ENCODE measurements around the gene ALPK3. TPM values are rescaled to one million over a fixed set of nuclear protein-coding genes. Genes with fewer than 3 reads are reported as not detected.

The ALPK3 gene
- total and polyA plus RNA-seq, 2 donors (not counting 3 experiments of a cell fraction or from before 2014, with no cell fraction given), result 18.4 to 36.2 TPM

- Histone ChIP-seq H4K20me1 (replicated peaks; ENCODE audit: control insufficient read depth, extremely low read depth, insufficient read depth, low read length) (no peaks in the 10 kb centered on the region), H3K9me1 (replicated peaks; ENCODE audit: control insufficient read depth, extremely low read depth, insufficient read depth, low read length) (no peaks in the 10 kb centered on the region), H3K9ac (replicated peaks; ENCODE audit: extremely low read depth, insufficient read depth, low read length) (no peak overlapping the region), H3K36me3 (ENCODE audit: control insufficient read depth in 2 of 2, extremely low read depth in 1 of 2, insufficient read depth in 2 of 2, low read length in 2 of 2) (peaks cover 17 to 21% of the 10 kb centered on the region in 2 experiments), H3K4me2 (ENCODE audit: insufficient read depth, low read length) (no peak overlapping the region), H3K9me3 (replicated peaks; ENCODE audit: control insufficient read depth, insufficient read depth, low read length) (no peaks in the 10 kb centered on the region), H3K27me3 (ENCODE audit: control insufficient read depth in 2 of 2, insufficient read depth in 2 of 2, low read length in 2 of 2) (no peaks in the 10 kb centered on the region), H3K4me3 (replicated peaks in 1 of 3; ENCODE audit: insufficient read depth in 1 of 3, low read depth in 1 of 3, low read length in 3 of 3) (no peak overlapping the region), H3K79me2 (ENCODE audit: control insufficient read depth, insufficient read depth, low read length) (no peaks in the 10 kb centered on the region), H2AFZ (ENCODE audit: low read depth, low read length) (no peak overlapping the region), H3K27ac (ENCODE audit: insufficient read depth, low read depth, low read length) (no peak overlapping the region), H3K4me1 (ENCODE audit: control insufficient read depth, extremely low read depth, insufficient read depth, low read length) (no peaks in the 10 kb centered on the region)
- FAIRE-seq (no peak), DNase-seq (ENCODE audit: low read depth, low spot score) (no peak)
- POLR2A ChIA-PET, result no interaction called here
- TF ChIP-seq GATA2 (IDR thresholded peaks at IDR 0.05; ENCODE audit: insufficient read depth, insufficient read length, low read depth, low read length), result no peak
- no peak for TF ChIP-seq EZH2 (IDR thresholded peaks at IDR 0.05; ENCODE audit: borderline replicate concordance, low read depth, low read length, severe bottlenecking)
- TF ChIP-seq CTCF (IDR thresholded peaks at IDR 0.05; ENCODE audit: extremely low read depth in 1 of 2, insufficient read depth in 1 of 2, low read depth in 1 of 2, low read length in 2 of 2), result no peak
- no peak for TF ChIP-seq JUN (IDR thresholded peaks at IDR 0.05; ENCODE audit: borderline replicate concordance, insufficient read depth, insufficient read length, low read depth)
- TF ChIP-seq FOS (IDR thresholded peaks at IDR 0.05; ENCODE audit: borderline replicate concordance, insufficient read depth, low read length), result no peak
- BruUV-seq (replicated peaks), result no TSS peak
- CTCF ChIA-PET, result interaction anchor here (0.7 kb wide), 1 partner anchor 18 kb away, joined by 3 read pairs; no protein-coding TSS in a partner anchor
- intact Hi-C loops (cut with micrococcal nuclease), result no loop called here
- dilution Hi-C loops (cut with MboI; ENCODE audit: extremely low pct_ligation_motif_present, low sequenced_read_pairs), result no loop called here
Measured at GRCh38 chr15:84804005-84804900, 12.9 kb upstream of the ALPK3 start.

All from endothelial cell of umbilical vein (primary cell).